Activated CD4-positive, alpha-beta T cell treated with anti-CD3 and anti-CD28 coated beads, Interleukin-2, amount 10 ng/mL, durations not matched to agents 24 days and 14 days (primary cell): ENCODE data around the gene CD300LF. TPM values are rescaled to one million over a fixed set of nuclear protein-coding genes. Genes with fewer than 3 reads are reported as not detected.

Source experiments
- DNase-seq: peaks from one replicate; pipeline ENCODE4 v3.0.0; 2022
- H3K27ac Mint-ChIP-seq: one replicate; pipeline ENCODE4 v1.8.0; 2022; ENCODE audit warnings: mild to moderate bottlenecking, mixed read lengths
- H3K27me3 Mint-ChIP-seq: one replicate; pipeline ENCODE4 v1.8.0; 2022; ENCODE audit warnings: mixed read lengths
- H3K36me3 Mint-ChIP-seq: one replicate; pipeline ENCODE4 v1.8.0; 2022; ENCODE audit warnings: low read depth, mild to moderate bottlenecking, mixed read lengths
- H3K4me1 Mint-ChIP-seq: one replicate; pipeline ENCODE4 v1.8.0; 2021; ENCODE audit warnings: mixed read lengths
- H3K4me3 Mint-ChIP-seq: one replicate; pipeline ENCODE4 v1.8.0; 2022; ENCODE audit warnings: mild to moderate bottlenecking, moderate library complexity, mixed read lengths
- H3K9me3 Mint-ChIP-seq: one replicate; pipeline ENCODE4 v1.8.0; 2021; ENCODE audit warnings: mixed read lengths
- intact Hi-C: fragments of 100-400 bp; cut with micrococcal nuclease; formaldehyde crosslinking; loops from one replicate; pipeline ENCODE4 v1.15.1; 2023
- total RNA-seq: library from RNA; stranded (reverse); gene quantifications from 2 replicates; pipeline ENCODE4 v1.2.3, GENCODE V29; 2022

Gene CD300LF
- total RNA-seq, 1 donor from 2014 or later: not detected

DNA sequence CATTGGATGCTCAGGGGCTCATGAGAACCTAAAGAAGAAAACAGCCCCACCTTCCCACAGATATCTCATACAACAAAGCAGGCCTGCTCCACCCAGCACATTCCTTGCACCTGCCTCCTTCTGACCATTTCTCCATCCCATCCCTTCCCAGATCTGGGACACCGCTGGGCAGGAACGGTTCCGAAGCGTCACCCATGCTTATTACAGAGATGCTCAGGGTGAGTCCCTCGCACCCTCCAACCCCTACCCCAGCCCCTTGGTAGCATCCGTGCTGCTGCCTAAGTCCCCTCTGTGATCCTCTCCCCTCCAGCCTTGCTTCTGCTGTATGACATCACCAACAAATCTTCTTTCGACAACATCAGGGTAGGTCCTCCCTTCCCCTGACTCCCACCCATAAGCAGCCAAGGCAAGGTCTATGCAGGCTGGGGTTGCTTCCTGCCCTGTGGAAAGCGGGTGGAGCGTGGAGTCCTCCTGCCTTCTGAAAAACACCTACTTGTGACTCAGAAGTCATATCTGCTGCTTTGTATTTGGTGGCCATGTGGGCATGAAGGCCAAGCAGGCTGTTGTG is 30.3 kb upstream of the CD300LF start:
- Mint-ChIP-seq H3K9me3 (no peaks in the 10 kb centered on the region), H3K27ac (peak overlapping the region; percentile 93), H3K4me3 (peak overlapping the region; percentile 81), H3K4me1 (peaks cover 73% of the 10 kb centered on the region), H3K36me3 (peaks cover 2% of the 10 kb centered on the region), H3K27me3 (no peaks in the 10 kb centered on the region)
- intact Hi-C loops: loop anchor here (2.0 to 10.0 kb wide), 2 partner anchors 16 to 458 kb away; no protein-coding TSS in a partner anchor
- DNase-seq: no peak

GRCh38 chr17:74742153-74742515 is 29.4 kb upstream of the CD300LF start:
- H3K36me3 Mint-ChIP-seq: peaks cover 2% of the 10 kb centered on the region
- intact Hi-C loops: loop anchor here (2.0 to 10.0 kb wide), 2 partner anchors 17 to 457 kb away; no protein-coding TSS in a partner anchor
- no peaks in the 10 kb centered on the region for H3K27me3 Mint-ChIP-seq

DNA sequence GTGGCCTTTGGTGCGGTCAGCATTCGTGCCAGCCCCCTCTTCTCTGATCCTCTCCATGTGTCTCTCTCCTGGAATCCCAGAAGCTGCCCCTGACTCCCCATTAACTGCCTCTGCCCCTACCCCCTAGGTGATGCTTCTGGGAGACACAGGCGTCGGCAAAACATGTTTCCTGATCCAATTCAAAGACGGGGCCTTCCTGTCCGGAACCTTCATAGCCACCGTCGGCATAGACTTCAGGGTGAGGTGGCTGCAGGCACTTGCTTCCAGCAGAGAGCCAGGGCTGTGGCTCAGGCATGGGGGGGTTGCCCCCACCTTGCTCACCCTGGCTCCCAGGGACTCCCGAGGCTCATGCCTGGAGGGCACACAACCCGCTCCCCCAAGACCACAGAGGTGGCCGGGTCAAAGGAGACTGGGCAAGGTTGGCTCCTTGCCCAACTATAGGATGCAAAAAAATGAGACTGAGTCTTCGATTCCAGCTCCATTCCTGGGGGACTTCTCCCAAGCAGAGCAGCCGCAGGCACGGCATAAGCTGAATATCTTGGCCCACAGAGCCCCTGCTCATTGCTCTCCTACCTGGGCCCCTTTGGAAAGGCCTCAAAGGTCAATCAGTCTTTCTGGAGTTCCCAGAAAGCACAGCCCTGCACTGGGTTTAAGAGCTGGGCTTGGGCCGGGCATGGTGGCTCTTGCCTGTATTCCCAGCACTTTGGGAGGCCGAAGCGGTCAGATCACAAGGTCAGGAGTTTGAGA is 28.1 kb upstream of the CD300LF start:
- peaks cover 76% of the 10 kb centered on the region for H3K4me1 Mint-ChIP-seq
- peak overlapping the region; percentile 93 for H3K27ac Mint-ChIP-seq

More at GRCh38 chr17:74742153-74742515, 29.4 kb upstream of the CD300LF start:
- H3K9me3 Mint-ChIP-seq: no peaks in the 10 kb centered on the region
- DNase-seq: peak; percentile 92
- H3K4me3 Mint-ChIP-seq: peak overlapping the region; percentile 81
- H3K4me1 Mint-ChIP-seq: peaks cover 78% of the 10 kb centered on the region
- peak overlapping the region; percentile 93 for H3K27ac Mint-ChIP-seq

GRCh38 chr17:74740173-74740572 is 27.4 kb upstream of the CD300LF start:
- Mint-ChIP-seq H3K9me3 (no peaks in the 10 kb centered on the region), H3K27me3 (peaks cover 4% of the 10 kb centered on the region), H3K36me3 (peaks cover 2% of the 10 kb centered on the region), H3K4me1 (peaks cover 74% of the 10 kb centered on the region), H3K27ac (peak overlapping the region; percentile 27), H3K4me3 (peak overlapping the region; percentile 27)
- DNase-seq: no peak
- intact Hi-C loops: loop anchor here (10.0 kb wide), 1 partner anchor 455 kb away; no protein-coding TSS in a partner anchor

More for the DNA sequence above, 28.1 kb upstream of the CD300LF start:
- intact Hi-C loops: loop anchor here (10.0 kb wide), 1 partner anchor 456 kb away; no protein-coding TSS in a partner anchor
- H3K4me3 Mint-ChIP-seq: no peak overlapping the region
- H3K27me3 Mint-ChIP-seq: peaks cover 4% of the 10 kb centered on the region
- H3K9me3 Mint-ChIP-seq: no peaks in the 10 kb centered on the region
- peaks cover 2% of the 10 kb centered on the region for H3K36me3 Mint-ChIP-seq
- no peak for DNase-seq

GRCh38 chr17:74739227-74739831 is 26.6 kb upstream of the CD300LF start:
- peaks cover 2% of the 10 kb centered on the region for H3K36me3 Mint-ChIP-seq
- peak overlapping the region; percentile 56 for H3K27ac Mint-ChIP-seq
- H3K27me3 Mint-ChIP-seq: peaks cover 10% of the 10 kb centered on the region
- no peak for DNase-seq
- intact Hi-C loops: no loop called here
- H3K4me3 Mint-ChIP-seq: peak overlapping the region; percentile 89
- peaks cover 74% of the 10 kb centered on the region for H3K4me1 Mint-ChIP-seq
- H3K9me3 Mint-ChIP-seq: no peaks in the 10 kb centered on the region

DNA sequence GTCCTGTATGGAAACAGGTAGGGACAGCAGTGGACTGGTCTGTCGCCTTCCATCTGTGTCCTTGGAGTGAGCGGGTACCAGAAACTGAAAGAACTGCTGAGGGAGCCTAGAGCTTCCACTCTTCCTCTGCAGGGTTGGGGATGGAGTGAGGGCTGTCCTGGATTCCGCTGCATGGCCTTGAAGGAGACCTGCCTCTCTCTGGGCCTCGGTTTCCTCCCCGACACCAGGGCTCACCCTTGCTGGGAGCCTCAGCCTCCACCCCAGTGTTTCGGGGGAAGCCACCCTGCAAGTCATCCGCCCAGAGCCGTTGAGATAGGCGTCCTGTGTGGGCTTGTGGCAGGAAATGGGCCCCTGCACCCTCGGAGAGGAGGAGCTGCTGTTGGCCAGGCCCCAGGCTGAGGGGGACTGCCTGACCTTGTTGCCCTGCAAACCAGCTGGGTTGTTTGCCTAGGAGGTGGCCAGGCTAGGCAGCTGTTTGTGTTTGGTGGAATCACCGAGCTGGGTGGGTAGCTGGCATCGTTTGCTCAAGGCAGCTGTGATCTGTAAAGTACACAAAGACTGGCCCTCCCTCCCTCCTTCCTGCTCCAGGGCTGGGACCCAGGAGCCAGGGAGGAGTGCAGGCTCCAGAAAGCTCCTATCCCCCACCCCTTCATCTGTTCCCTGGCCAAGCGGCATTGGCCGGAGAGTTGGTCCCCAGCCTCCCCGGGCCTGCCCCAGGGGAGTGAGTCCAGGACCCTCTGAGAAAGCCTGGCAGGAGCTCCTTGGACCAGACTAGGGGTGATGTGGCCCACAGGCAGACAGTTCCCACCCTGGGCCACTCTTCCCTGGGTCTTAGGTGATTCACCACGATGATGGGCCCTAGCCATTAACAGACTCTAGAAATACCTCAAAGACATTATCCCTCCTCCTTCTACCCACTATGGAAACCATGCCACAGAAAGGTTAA is 25.6 kb upstream of the CD300LF start:
- H3K4me3 Mint-ChIP-seq: peak overlapping the region; percentile 89
- H3K27ac Mint-ChIP-seq: peak overlapping the region; percentile 80
- peaks cover 66% of the 10 kb centered on the region for H3K4me1 Mint-ChIP-seq
- peak; percentile 94 for DNase-seq
- intact Hi-C loops: loop anchor here (1.0 kb wide), 1 partner anchor 10 kb away; the partner anchor contains the start of gene NHERF1
- H3K27me3 Mint-ChIP-seq: peaks cover 10% of the 10 kb centered on the region
- H3K36me3 Mint-ChIP-seq: peaks cover 2% of the 10 kb centered on the region
- no peaks in the 10 kb centered on the region for H3K9me3 Mint-ChIP-seq

GRCh38 chr17:74737299-74738050 is 24.8 kb upstream of the CD300LF start:
- Mint-ChIP-seq H3K36me3 (no peaks in the 10 kb centered on the region), H3K4me3 (peak overlapping the region; percentile 89), H3K27ac (peak overlapping the region; percentile 80), H3K4me1 (peaks cover 58% of the 10 kb centered on the region), H3K9me3 (no peaks in the 10 kb centered on the region), H3K27me3 (peaks cover 10% of the 10 kb centered on the region)
- peak; percentile 85 for DNase-seq
- intact Hi-C loops: loop anchor here (1.0 kb wide), 2 partner anchors 11 to 80 kb away; partner anchors contain the start of gene NHERF1

DNA sequence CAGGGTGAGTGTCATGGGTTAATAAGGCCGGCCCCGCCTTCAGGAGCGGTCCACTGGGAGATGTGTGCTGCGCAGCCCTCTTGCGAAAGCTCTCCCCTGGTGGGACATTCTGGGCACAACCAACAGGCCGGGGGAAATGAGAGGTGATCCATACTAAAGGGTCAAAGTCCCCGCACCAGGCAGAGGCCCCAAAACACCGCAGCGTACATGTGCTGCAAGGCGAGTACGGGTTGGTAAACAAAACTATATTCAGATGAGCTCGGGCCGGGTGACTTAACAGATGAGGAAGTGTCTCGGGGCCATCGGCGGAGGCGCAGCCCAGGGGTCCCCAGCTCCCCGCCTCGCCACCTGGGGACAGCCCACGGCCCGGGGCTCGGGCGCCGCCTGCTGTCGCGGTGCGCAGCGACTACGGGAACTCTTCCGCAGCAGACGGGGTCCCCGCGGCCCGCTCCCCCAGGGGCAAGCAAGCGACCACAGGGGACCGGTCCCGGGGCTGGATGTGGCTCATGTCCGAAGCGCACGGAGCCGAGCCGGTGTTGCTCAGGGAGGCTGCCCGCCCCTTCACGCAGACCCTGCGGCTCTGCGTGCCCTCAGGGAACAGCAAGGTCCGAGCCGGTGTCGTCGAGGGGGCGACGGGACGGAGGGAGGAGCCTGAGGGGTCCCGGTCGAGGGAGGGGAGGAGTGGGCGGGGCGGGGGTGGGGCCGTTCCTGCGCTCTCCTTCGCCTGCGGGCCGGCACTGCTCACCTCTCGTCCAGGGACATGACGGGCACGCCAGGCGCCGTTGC is 24.0 kb upstream of the CD300LF start, which contains the start of gene RAB37:
Gene RAB37, plus strand, starts transcription at position 744 of the 786 bp plus-strand sequence. Its CDS starts 17 bp downstream, at position 761.
- Mint-ChIP-seq H3K27me3 (peaks cover 10% of the 10 kb centered on the region), H3K27ac (peak within 1 kb of the TSS; percentile 80), H3K9me3 (no peaks in the 10 kb centered on the region), H3K4me1 (peaks cover 51% of the 10 kb centered on the region), H3K36me3 (no peaks in the 10 kb centered on the region), H3K4me3 (peak within 1 kb of the TSS; percentile 89)
- peak; percentile 85 for DNase-seq
- intact Hi-C loops: loop anchor here (1.0 kb wide), 1 partner anchor 79 kb away; no protein-coding TSS in a partner anchor

- no peak for DNase-seq
- Mint-ChIP-seq H3K27ac (no peak overlapping the region), H3K27me3 (peaks cover 10% of the 10 kb centered on the region), H3K4me1 (peaks cover 45% of the 10 kb centered on the region), H3K9me3 (no peaks in the 10 kb centered on the region), H3K4me3 (no peak overlapping the region), H3K36me3 (no peaks in the 10 kb centered on the region)
- intact Hi-C loops: no loop called here
Observed at GRCh38 chr17:74734256-74734655, 21.5 kb upstream of the CD300LF start.

DNA sequence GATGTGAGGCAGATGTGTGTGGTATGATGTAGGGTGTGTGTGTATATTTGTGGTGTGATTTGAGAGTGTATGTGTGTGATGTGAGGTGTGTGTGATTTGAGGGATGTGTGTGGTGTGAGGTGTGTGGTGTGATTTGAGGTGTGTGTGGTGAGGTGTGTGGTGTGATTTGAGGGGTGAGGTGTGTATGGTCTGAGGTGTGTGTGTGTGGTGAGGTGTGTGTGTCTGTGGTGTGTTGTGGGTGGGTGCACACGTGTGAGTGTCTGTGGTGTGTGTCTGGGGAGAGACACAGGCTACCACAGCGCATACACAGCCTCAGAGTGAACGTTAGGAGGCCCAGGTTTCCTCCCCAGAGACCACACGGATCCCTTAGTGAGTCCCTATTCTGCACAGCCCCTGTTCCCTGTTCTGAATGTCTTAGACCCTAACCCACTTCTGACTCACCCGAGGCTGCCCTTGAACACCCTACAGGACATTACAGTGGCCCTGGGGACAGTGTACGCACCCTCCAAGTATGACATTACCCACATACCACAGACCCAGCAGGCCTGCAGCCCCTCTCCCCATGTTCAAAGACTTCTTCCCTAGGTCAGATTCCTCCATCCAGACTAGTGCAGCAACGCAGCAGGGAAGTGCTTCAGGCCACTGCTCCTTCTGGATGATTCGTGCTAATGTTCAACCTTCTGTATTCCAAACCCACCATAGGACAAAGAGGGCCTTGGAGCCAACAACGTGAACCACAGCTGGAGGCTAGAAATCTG is 20.8 kb upstream of the CD300LF start:
- H3K4me3 Mint-ChIP-seq: no peak overlapping the region
- H3K4me1 Mint-ChIP-seq: peaks cover 38% of the 10 kb centered on the region
- H3K27me3 Mint-ChIP-seq: peaks cover 10% of the 10 kb centered on the region
- intact Hi-C loops: no loop called here
- DNase-seq: no peak
- H3K36me3 Mint-ChIP-seq: no peaks in the 10 kb centered on the region
- no peaks in the 10 kb centered on the region for H3K9me3 Mint-ChIP-seq
- no peak overlapping the region for H3K27ac Mint-ChIP-seq

DNA sequence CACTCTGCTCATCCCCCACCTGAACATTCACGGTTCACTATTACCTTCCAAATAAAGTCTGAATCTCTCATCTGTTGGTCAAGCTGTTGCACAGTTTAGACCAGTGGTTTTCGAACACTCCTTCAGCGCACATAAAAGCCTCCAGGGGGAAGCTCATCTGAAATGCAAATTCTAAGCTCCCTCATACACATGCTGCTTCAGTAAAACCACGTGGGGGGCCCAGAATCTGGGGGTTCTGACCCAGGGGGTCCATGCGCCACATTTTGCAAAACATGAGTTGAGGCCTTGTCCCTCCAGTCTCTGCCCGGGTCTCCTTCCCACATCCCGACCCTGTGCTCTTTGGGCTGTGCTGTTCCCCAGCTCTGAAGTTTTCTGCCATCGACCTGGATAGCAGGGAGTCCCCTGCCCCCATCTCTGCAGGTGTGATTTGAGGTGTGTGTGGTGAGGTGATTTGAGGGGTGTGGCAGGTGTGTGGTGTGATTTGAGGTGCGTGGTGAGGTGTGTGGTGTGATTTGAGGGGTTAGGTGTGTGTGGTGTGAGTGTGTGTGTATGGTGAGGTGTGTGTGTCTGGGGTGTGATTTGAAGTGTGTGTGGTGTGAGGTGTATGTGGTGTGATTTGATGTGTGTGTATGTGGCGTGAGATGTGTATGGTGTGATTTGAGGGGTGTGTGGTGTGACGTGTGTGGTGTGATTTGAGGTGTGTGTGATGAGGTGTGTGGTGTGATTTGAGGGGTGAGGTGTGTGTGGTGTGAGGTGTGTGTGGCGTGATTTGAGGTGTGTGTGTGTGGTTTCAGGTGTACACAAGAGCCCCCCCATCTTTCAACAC is 19.5 kb upstream of the CD300LF start:
- Mint-ChIP-seq H3K27me3 (peaks cover 10% of the 10 kb centered on the region), H3K4me3 (no peak overlapping the region), H3K4me1 (peaks cover 26% of the 10 kb centered on the region), H3K27ac (no peak overlapping the region), H3K36me3 (no peaks in the 10 kb centered on the region), H3K9me3 (no peaks in the 10 kb centered on the region)
- DNase-seq: no peak
- intact Hi-C loops: no loop called here
